A549 (cell line): ENCODE data around the gene SLC35F4. TPM values are rescaled to one million over a fixed set of nuclear protein-coding genes. Genes with fewer than 3 reads are reported as not detected.

ENCODE experiments used
- ATAC-seq, 2 experiments: fragments of 200-7000 bp in 1 of 2; fragments of >200 bp in 1 of 2; cut with Nextera tagmentation in 1 of 2; cut with Tn5 transposase in 1 of 2; 3 replicates each; pipeline versions ENCODE4 v1.8.0 to v1.9.1; 2018 to 2020; ENCODE audit warnings: mild to moderate bottlenecking in 1 of 2, moderate library complexity in 1 of 2
- CTCF ChIA-PET: fragments of 300-600 bp; sonication (Branson Sonifier 250); formaldehyde crosslinking; extraction: SDS; loops from one replicate; lab custom pipeline; 2021; ENCODE audit warnings: antibody characterized with exemption, inconsistent platforms; lab: Yijun Ruan, JAX
- POLR2A ChIA-PET: fragments of 350-600 bp; formaldehyde crosslinking; extraction: SDS; loops from one replicate; lab custom pipeline; 2021; ENCODE audit warnings: antibody characterized with exemption, inconsistent platforms; lab: Yijun Ruan, JAX
- DNase-seq, 2 experiments: peaks; one replicate each; pipeline versions ENCODE4 v3.0.0 to v3.0.0-alpha.2; 2011 to 2016; ENCODE audit warnings: low read depth in 1 of 2, low spot score in 1 of 2
- FAIRE-seq: peaks from 2 replicates; lab custom pipeline; 2011; peaks lifted over from hg19 to GRCh38; lab: Jason Lieb, UNC
- H3K27ac ChIP-seq, 2 experiments: fragments of >200 bp; sonication (Bioruptor Twin); formaldehyde crosslinking; 3 replicates each; pipeline ENCODE4 v1.5.1; 2016 to 2017
- H3K4me1 ChIP-seq: fragments of >200 bp; sonication (Bioruptor Twin); formaldehyde crosslinking; 3 replicates; pipeline ENCODE4 v1.6.1; 2016
- H3K4me2 ChIP-seq: fragments of >200 bp; sonication (Bioruptor Twin); formaldehyde crosslinking; 3 replicates; pipeline ENCODE4 v1.6.1; 2016
- H3K4me3 ChIP-seq: fragments of >200 bp; sonication (Bioruptor Twin); formaldehyde crosslinking; 3 replicates; pipeline ENCODE4 v1.5.1; 2016
- H3K9me3 ChIP-seq: fragments of >200 bp; sonication (Bioruptor Twin); formaldehyde crosslinking; 3 replicates; pipeline ENCODE4 v1.6.1; 2016
- BCL3 ChIP-seq: fragments of >200 bp; sonication (Bioruptor Twin); formaldehyde crosslinking; IDR thresholded peaks from 3 replicates; pipeline ENCODE4 v1.6.1; 2016
- BHLHE40 ChIP-seq: IDR thresholded peaks from 2 replicates; pipeline ENCODE4 v1.6.1; 2012; ENCODE audit warnings: low read depth, low read length, inconsistent platforms
- CBX2 ChIP-seq: fragments of 200-600 bp; sonication (generic); IDR thresholded peaks from 2 replicates; pipeline ENCODE4 v1.6.1; 2016; ENCODE audit warnings: low read depth, mild to moderate bottlenecking, borderline replicate concordance
- CBX8 ChIP-seq: fragments of 200-600 bp; sonication (generic); IDR thresholded peaks from 2 replicates; pipeline ENCODE4 v1.6.1; 2016
- CEBPB ChIP-seq, 2 experiments: fragments of >200 bp in 1 of 2; sonication (Bioruptor Twin) in 1 of 2; formaldehyde crosslinking in 1 of 2; IDR thresholded peaks; 2 replicates each; pipeline ENCODE4 v1.6.1; 2012 to 2016
- FOXS1 ChIP-seq: fragments of 250-450 bp; sonication (Bioruptor Pico); IDR thresholded peaks from 2 replicates; pipeline ENCODE4 v1.5.0; 2020; ENCODE audit warnings: mild to moderate bottlenecking, moderate library complexity
- HDAC2 ChIP-seq: fragments of 200-600 bp; sonication (generic); IDR thresholded peaks from 2 replicates; pipeline ENCODE4 v1.6.1; 2016
- HOXB5 ChIP-seq: fragments of 250-450 bp; sonication (Bioruptor Pico); IDR thresholded peaks from 2 replicates; pipeline ENCODE4 v1.5.0; 2020; ENCODE audit warnings: mild to moderate bottlenecking, moderate library complexity
- JUN ChIP-seq, 2 experiments: fragments of >200 bp; sonication (Bioruptor Twin); formaldehyde crosslinking; IDR thresholded peaks; 2 replicates in 1 of 2; 3 replicates in 1 of 2; pipeline ENCODE4 v1.6.1; 2016 to 2017
- JUNB ChIP-seq: fragments of >200 bp; sonication (Bioruptor Twin); formaldehyde crosslinking; IDR thresholded peaks from 2 replicates; pipeline ENCODE4 v1.6.1; 2016
- MAFK ChIP-seq: fragments of 450-650 bp; IDR thresholded peaks from 2 replicates; pipeline ENCODE4 v1.6.1; 2014; ENCODE audit not compliant: partially characterized antibody
- MAX ChIP-seq: IDR thresholded peaks from 2 replicates; pipeline ENCODE4 v1.6.1; 2012
- MAZ ChIP-seq: fragments of 150-350 bp; IDR thresholded peaks from 2 replicates; pipeline ENCODE4 v1.6.1; 2014; ENCODE audit warnings: antibody characterized with exemption, low read depth, low read length, borderline replicate concordance
- NFE2L2 ChIP-seq: fragments of 150-350 bp; conservative IDR thresholded peaks from 2 replicates; pipeline ENCODE4 v1.6.1; 2014; ENCODE audit warnings: low read length
- PBX3 ChIP-seq: IDR thresholded peaks from 2 replicates; pipeline ENCODE4 v1.6.1; 2012
- POLR2A ChIP-seq: IDR thresholded peaks from 2 replicates; pipeline ENCODE4 v1.6.1; 2012; ENCODE audit warnings: mild to moderate bottlenecking, low read length
- RARB ChIP-seq: fragments of 250-450 bp; sonication (Bioruptor Pico); IDR thresholded peaks from 2 replicates; pipeline ENCODE4 v1.8.0; 2021; ENCODE audit warnings: mild to moderate bottlenecking, moderate library complexity
- RFX5 ChIP-seq: fragments of 450-650 bp; IDR thresholded peaks from 2 replicates; pipeline ENCODE4 v1.7.1; 2014; ENCODE audit warnings: antibody characterized with exemption, mild to moderate bottlenecking, moderate library complexity
- RNF2 ChIP-seq: fragments of 200-600 bp; sonication (generic); IDR thresholded peaks from 2 replicates; pipeline ENCODE4 v1.6.1; 2016; ENCODE audit warnings: low read depth, mild to moderate bottlenecking, antibody characterized with exemption, moderate library complexity, borderline replicate concordance
- SREBF2 ChIP-seq: fragments of 450-650 bp; IDR thresholded peaks from 2 replicates; pipeline ENCODE4 v1.6.1; 2014; ENCODE audit warnings: mild to moderate bottlenecking, moderate library complexity
- TFCP2L1 ChIP-seq: fragments of 250-450 bp; sonication (Bioruptor Pico); IDR thresholded peaks from 2 replicates; pipeline ENCODE4 v1.5.0; 2021; ENCODE audit warnings: mild to moderate bottlenecking
- TP53 ChIP-seq: fragments of 250-450 bp; sonication (Bioruptor Pico); IDR thresholded peaks from 2 replicates; pipeline ENCODE4 v1.5.0; 2021; ENCODE audit warnings: mild to moderate bottlenecking, moderate library complexity
- ZFP36 ChIP-seq: fragments of 450-650 bp; IDR thresholded peaks from 2 replicates; pipeline ENCODE4 v1.6.1; 2014; ENCODE audit warnings: borderline replicate concordance; ENCODE audit not compliant: partially characterized antibody
- ZNF302 ChIP-seq: fragments of 250-450 bp; sonication (Bioruptor Pico); IDR thresholded peaks from 2 replicates; pipeline ENCODE4 v1.9.0; 2021; ENCODE audit warnings: inconsistent platforms, mild to moderate bottlenecking, moderate library complexity
- WGBS: methylation state at CpG from one replicate; pipeline ENCODE4 v1.1.6; 2017; ENCODE audit errors: missing lambda C conversion rate; 5-methylcytosine and 5-hydroxymethylcytosine counted together
- polyA plus RNA-seq, 4 experiments: library from polyadenylated mRNA; depleted of rRNA in 3 of 4; stranded (reverse); fragments of >200 nt; fragmentation: RNase III in 1 of 4; extraction: RNeasy Plus Mini Kit Qiagen cat#74134 plus additional on column Dnase treatment in 1 of 4; gene quantifications; 2 replicates in 3 of 4; 3 replicates in 1 of 4; pipeline ENCODE4 v1.2.3, GENCODE V29; 2011 to 2017
- TF ChIP-seq, protein P1 (sequence below): fragments of 450-650 bp; IDR thresholded peaks from 2 replicates; pipeline ENCODE4 v1.6.1; 2014; ENCODE audit warnings: antibody characterized with exemption
- TF ChIP-seq, protein P2 (sequence below): fragments of >200 bp; sonication (Bioruptor Twin); formaldehyde crosslinking; IDR thresholded peaks from 3 replicates; pipeline ENCODE4 v1.5.1; 2016

SLC35F4 gene
- polyA plus RNA-seq, 2 of the 4 experiments (the other 2 are of a cell fraction), result not detected

DNA sequence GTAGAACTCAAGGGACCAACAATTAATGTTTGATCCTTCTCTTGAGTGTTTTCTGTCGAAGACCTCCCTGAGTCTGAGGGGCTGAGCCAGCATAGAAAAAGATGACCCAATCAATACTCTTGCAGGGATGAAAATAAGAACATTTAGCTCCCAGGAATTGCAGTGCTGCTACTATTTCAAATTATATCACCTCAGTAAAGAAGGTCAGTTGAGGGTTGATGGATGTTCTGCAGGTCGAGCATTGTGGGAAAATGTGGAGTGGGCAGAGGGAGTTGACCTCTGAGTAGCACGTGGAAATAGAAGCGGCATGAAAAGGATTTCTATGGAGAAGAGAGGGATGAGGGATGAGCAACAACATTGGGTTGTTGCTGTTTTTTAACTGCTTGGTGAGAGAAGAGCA lies 297.3 kb downstream of the SLC35F4 start:
- DNase-seq (no peak), ATAC-seq (no peak), FAIRE-seq (no peak)
- H3K27ac ChIP-seq, result no peak overlapping the region
- ChIA-PET POLR2A (no interaction called here), CTCF (no interaction called here)
- H3K4me2 ChIP-seq, result no peak overlapping the region
- H3K4me1 ChIP-seq, result no peaks in the 10 kb centered on the region
- no peak for TF ChIP-seq MAFK
- no peak for TF ChIP-seq JUN (IDR thresholded peaks at IDR 0.05)
- TF ChIP-seq BHLHE40, result no peak
- TF ChIP-seq, protein P1, sequence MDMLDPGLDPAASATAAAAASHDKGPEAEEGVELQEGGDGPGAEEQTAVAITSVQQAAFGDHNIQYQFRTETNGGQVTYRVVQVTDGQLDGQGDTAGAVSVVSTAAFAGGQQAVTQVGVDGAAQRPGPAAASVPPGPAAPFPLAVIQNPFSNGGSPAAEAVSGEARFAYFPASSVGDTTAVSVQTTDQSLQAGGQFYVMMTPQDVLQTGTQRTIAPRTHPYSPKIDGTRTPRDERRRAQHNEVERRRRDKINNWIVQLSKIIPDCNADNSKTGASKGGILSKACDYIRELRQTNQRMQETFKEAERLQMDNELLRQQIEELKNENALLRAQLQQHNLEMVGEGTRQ, result no peak
- TF ChIP-seq PBX3, result no peak
- no peak for TF ChIP-seq TFCP2L1 (CRISPR knock-in tag)
- no peak for TF ChIP-seq BCL3
- H3K4me3 ChIP-seq, result no peak overlapping the region
- no peaks in the 10 kb centered on the region for H3K9me3 ChIP-seq
- WGBS, result 31% methylated on average over 4 of the region's 4 CpGs

- no peak for ATAC-seq
- no peaks in the 10 kb centered on the region for H3K9me3 ChIP-seq
- no peaks in the 10 kb centered on the region for H3K4me1 ChIP-seq
- POLR2A ChIA-PET, result no interaction called here
- FAIRE-seq, result no peak
- no peak overlapping the region for H3K4me2 ChIP-seq
- H3K27ac ChIP-seq, result no peak overlapping the region
- no peak overlapping the region for H3K4me3 ChIP-seq
- no peak for DNase-seq
- WGBS, result 53% methylated on average over 2 of the region's 2 CpGs
- CTCF ChIA-PET, result no interaction called here
- TF ChIP-seq RNF2 (no peak), SREBF2 (no peak), RARB (CRISPR knock-in tag) (no peak), FOXS1 (CRISPR knock-in tag) (no peak), MAZ (no peak), BCL3 (no peak), NFE2L2 (no peak), HOXB5 (CRISPR knock-in tag) (no peak), RFX5 (no peak), CEBPB (IDR thresholded peaks at IDR 0.05) (no peak)
Observed at GRCh38 chr14:57567220-57567619, 298.7 kb downstream of the SLC35F4 start.

GRCh38 chr14:57560681-57561080 lies 305.2 kb downstream of the SLC35F4 start:
- no peak overlapping the region for H3K4me3 ChIP-seq
- DNase-seq (no peak), FAIRE-seq (no peak), ATAC-seq (no peak)
- WGBS, result 74% methylated on average over 3 of the region's 3 CpGs
- TF ChIP-seq CBX2, result no peak
- no peak for TF ChIP-seq ZNF302 (CRISPR knock-in tag)
- TF ChIP-seq MAX, result no peak
- TF ChIP-seq JUNB, result no peak
- no peak for TF ChIP-seq MAZ
- TF ChIP-seq, protein P2, sequence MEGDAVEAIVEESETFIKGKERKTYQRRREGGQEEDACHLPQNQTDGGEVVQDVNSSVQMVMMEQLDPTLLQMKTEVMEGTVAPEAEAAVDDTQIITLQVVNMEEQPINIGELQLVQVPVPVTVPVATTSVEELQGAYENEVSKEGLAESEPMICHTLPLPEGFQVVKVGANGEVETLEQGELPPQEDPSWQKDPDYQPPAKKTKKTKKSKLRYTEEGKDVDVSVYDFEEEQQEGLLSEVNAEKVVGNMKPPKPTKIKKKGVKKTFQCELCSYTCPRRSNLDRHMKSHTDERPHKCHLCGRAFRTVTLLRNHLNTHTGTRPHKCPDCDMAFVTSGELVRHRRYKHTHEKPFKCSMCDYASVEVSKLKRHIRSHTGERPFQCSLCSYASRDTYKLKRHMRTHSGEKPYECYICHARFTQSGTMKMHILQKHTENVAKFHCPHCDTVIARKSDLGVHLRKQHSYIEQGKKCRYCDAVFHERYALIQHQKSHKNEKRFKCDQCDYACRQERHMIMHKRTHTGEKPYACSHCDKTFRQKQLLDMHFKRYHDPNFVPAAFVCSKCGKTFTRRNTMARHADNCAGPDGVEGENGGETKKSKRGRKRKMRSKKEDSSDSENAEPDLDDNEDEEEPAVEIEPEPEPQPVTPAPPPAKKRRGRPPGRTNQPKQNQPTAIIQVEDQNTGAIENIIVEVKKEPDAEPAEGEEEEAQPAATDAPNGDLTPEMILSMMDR, result no peak
- TF ChIP-seq RARB (CRISPR knock-in tag), result no peak
- no peak for TF ChIP-seq SREBF2
- TF ChIP-seq MAFK, result no peak
- TF ChIP-seq CBX8, result no peak
- no peak for TF ChIP-seq HDAC2
- TF ChIP-seq TP53 (CRISPR knock-in tag), result no peak
- TF ChIP-seq ZFP36, result no peak
- TF ChIP-seq RFX5, result no peak
- TF ChIP-seq CEBPB (IDR thresholded peaks at IDR 0.05), result no peak
- no peak for TF ChIP-seq POLR2A
- H3K27ac ChIP-seq, result no peak overlapping the region
- no peaks in the 10 kb centered on the region for H3K9me3 ChIP-seq
- H3K4me2 ChIP-seq, result no peak overlapping the region
- no peaks in the 10 kb centered on the region for H3K4me1 ChIP-seq
- CTCF ChIA-PET, result no interaction called here
- POLR2A ChIA-PET, result no interaction called here
